NOMO-1 treated with DMSO at 0.1 percent for 48 hours (cell line): ENCODE measurements around the gene DSC3.
"Not testable (repeated sequence)": the region's sequence is repeated elsewhere in the genome, so short reads cannot be mapped to it uniquely, and the experiment has no call there.

Experiments used
- DNase-seq: peaks from one replicate; lab custom pipeline; 2025; ENCODE audit not compliant: unreplicated experiment; lab: John Stamatoyannopoulos, UW

Gene DSC3

DNA sequence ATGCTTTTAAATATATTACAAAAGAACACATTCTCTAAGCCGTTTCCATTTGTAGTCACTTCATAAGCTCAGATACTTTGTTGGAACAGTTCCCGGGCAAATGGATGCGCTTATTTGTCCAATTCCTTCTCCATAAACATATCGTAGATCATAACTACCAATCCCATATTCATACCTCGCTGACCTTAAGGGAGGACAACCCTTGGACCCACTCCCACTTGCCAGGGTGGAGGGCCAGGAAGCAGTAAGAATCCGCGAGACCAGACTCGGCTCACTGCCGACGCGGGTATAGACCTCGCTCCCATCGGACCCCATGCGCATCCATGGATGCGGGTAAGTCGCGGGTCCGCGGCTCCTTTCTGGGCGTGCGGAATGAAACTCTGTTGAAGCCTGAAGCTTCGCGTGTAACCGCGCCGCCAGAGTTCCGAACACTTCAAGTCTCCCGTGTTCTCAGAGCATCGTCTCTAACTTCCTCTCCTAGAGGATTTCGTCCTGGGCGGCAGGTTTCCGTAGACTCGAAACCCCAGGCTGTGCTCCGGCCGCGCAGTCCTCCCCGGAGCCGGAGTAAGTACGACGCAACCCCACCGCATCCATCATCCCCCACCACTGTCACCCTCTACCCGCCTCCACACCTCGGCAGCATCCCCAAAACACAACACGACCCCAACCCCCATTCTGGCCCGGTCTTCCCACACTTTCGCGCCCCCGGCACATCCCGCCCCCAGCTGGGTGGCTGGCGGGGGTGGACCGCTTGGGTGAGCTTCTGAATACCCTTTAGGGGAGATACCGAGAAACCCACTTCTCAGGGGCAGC, 1.1 kb downstream of the DSC3 start:
- no peak for DNase-seq

DNA sequence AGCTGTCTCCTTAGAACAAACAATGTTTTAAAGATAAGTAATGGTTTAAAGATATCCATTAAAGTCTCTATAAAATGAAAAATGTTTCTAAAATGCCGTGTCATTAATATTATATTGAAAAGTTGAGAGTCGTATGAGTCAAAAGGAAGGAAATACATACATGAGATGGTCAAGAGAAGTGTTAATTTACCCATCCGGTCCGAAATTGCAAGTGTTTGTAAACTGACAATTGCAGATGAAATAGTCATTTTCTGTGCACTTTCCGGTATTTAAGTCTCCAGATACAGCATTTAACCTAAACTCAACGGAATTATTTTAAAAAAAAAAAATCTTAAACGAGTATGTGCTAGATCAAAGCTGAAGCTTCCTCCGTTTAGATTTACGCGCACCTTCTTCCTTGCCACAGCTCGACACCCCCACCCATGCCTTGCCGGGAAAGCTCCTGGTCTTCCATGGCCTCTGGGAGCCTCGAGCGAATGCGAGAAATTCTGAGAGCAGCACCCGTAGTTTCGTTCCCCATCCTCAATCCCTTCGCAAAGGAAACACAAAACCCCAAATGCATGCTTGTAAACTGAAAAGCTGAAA, 1.8 kb downstream of the DSC3 start:
- no peak for DNase-seq

DNA sequence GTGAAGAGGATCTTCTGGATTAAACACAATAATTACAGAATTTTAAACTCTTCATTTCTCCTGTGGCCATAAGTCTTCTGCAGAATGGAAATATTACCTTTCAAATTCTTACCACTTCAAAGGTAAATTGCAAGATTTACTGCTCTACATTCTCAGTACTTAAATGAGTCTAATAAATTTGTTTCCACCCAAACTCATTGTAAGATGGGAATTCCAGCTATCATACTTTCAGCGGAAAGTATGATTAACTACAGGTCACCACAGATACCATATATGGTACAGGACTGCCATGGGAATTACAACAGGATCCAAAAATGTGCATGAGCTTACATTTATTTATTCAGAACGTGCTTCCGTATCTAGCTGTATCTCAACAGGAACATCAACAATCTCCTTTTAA, 3.1 kb downstream of the DSC3 start:
- DNase-seq, result no peak

- not testable (repeated sequence) for DNase-seq
These were observed 4.9 kb downstream of the DSC3 start for GRCh38 chr18:31037686-31038085.

- no peak for DNase-seq
These were observed 8.0 kb downstream of the DSC3 start for GRCh38 chr18:31034541-31034940.

- no peak for DNase-seq
These were observed 11.8 kb downstream of the DSC3 start for GRCh38 chr18:31030574-31031278.

GRCh38 chr18:31015715-31016434, 26.7 kb downstream of the DSC3 start:
- DNase-seq, result no peak

- not testable (repeated sequence) for DNase-seq
These were observed 31.1 kb downstream of the DSC3 start for GRCh38 chr18:31011455-31011854.

- no peak for DNase-seq
These were observed 31.9 kb downstream of the DSC3 start for GRCh38 chr18:31010601-31011000.

DNA sequence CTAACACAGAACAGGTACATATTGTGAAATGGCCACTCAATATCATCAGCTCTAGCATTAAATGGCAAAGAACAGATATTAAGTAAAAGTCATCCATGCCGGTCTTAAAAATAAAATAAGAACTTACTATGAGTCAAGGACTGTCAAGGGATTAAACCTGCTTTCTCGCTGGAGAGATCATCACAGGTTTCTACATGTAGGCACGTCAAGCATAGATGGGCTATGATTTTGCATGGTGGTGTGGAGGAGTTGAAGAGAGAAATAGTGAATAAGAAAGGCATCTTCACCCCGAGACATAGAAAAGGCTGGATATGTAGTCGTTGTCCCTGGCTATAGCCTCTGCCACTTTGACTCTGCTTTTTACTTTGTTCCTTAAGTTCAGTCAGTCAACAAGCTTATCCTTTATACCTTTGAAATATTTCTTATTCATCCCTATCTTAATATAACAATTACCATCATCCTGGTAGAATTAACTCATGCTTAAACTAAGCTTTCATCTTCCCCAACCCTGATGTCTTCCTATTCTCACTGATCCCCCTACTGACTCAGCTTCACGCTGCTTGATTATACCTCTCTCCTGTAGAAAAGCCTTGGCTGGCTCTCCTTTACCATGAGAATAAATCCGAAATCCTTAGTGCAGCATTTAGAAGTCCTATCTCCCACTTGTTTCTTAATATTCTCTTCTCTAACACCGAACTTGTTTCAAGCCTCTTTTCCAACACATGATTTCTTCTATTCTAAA, 42.5 kb downstream of the DSC3 start:
- no peak for DNase-seq

GRCh38 chr18:30999186-30999585, 43.4 kb downstream of the DSC3 start:
- DNase-seq, result no peak

GRCh38 chr18:30997223-30997622, 45.3 kb downstream of the DSC3 start:
- DNase-seq, result no peak

DNA sequence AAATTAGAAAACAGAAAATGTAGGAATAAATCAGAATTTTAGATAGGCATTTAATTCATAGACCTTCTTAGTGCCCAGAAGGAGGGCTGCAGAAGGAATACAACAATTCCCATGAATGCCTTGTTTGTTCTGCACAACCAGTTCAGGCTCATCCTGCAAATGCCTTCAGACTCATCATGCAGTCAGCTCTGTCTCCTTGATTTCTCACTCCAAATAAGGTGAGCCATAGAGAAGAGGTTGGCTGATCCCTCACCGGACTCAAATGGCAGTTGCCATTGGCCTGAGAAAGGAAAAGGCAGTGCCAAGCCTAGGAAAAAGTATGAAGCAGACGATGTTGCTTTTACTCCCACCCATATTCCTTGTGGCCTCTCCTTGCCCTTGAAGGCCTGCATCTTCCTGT, 50.3 kb downstream of the DSC3 start:
- no peak for DNase-seq

- peak; percentile 28 for DNase-seq
These were observed 51.1 kb downstream of the DSC3 start for GRCh38 chr18:30991397-30991796.

DNA sequence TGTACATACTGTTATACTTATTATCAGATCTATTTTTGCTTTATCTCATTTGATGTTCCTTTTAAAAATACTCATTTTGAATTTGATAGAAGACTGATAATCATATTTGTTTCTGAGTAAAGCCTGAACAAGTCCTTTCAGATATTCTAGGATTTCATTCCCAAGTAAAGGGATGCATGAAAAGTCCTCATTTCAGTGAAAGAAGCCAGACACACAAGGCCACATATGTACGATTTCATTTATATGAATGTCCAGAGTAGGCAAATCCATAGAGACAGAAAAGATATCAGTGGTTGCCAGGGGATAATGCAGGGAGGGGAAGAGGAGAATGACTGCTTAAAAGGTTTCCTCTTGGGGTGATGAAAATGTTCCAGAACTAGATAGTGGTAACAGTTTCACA, 53.4 kb downstream of the DSC3 start:
- DNase-seq, result no peak

DNA sequence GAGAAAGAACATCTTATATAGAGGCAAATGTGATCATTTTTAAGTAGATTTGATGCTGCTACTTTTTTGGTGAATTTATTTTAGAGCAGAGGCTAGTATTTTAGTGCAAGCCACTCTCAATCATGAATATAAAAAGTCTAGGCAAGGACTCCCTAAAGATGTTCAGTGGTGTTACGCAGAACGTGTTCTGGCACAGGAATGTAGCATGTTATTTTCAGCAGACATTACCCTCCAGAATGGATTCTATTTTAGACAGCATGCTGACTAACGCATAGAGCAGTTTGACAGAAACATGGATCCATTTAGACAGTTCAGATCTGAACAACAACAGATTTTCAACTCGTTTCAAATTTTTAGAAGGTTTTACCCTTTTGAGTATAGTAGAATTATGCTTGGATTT, 54.1 kb downstream of the DSC3 start:
- DNase-seq, result no peak

DNA sequence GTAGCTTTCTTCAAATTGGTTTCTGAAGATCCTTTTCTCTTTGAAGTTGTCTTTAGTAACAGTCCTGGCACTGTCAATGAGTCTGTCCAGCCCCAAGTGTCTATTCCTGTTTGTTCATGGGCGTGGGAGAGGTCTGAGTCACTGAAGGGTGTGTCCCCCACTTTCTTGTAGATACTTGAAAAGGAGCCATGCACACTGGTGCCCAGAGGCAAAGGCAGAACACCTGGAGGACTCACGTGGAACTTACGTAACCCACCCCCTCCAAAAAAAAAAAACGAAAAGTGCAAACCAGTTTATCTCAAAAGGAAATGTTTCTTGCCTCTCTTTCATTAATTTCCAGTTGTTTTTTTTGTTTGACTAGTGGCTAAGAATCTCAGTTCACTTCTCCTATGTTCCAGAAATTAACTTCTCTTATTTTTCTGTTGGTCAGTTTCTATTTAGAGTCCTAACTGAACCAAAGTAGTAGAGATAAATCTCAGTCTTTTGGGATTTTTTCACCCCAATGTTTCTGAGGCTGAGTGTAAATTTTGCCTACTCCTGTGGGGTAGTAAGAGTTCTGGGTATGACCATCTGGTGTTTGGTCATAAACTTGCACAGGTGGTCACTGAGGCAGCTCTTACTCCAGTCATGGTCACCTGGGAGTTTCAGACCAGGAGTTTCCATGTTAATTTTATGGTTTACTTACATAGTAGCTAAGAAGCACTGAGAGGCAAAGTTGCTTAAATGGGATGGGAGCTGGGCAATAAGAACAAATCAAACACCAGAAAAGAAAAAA, 54.9 kb downstream of the DSC3 start:
- DNase-seq, result no peak

GRCh38 chr18:30985753-30986152, 56.8 kb downstream of the DSC3 start:
- no peak for DNase-seq

- DNase-seq, result no peak
These were observed 60.1 kb downstream of the DSC3 start for GRCh38 chr18:30982285-30982992.
